IMR-90 (cell line): ENCODE measurements around the gene METTL24. TPM values are rescaled to one million over a fixed set of nuclear protein-coding genes. Genes with fewer than 3 reads are reported as not detected.

Source experiments
- ATAC-seq: fragments of 200-7000 bp; cut with Tn5 transposase; 2 replicates; pipeline ENCODE4 v1.9.1; 2020; ENCODE audit warnings: low read depth, mild to moderate bottlenecking, moderate library complexity
- BruUV-seq: library from RNA; stranded (reverse); fragments of 400-500 nt; replicated peaks from 2 replicates; lab custom pipeline; 2021; lab: Mats Ljungman, UMichigan
- CTCF ChIA-PET: fragments of 300-600 bp; formaldehyde crosslinking; extraction: SDS; loops from one replicate; lab custom pipeline; 2021; ENCODE audit warnings: antibody characterized with exemption; lab: Yijun Ruan, JAX
- POLR2A ChIA-PET: fragments of 300-600 bp; sonication (Branson Sonifier 250); formaldehyde crosslinking; loops from one replicate; lab custom pipeline; 2022; ENCODE audit warnings: antibody characterized with exemption; ENCODE audit not compliant: unreplicated experiment; lab: Charles Lee
- DNase-seq: peaks from one replicate; pipeline ENCODE4 v3.0.0; 2013
- H2AFZ ChIP-seq: replicated peaks from 2 replicates; pipeline ENCODE3; 2013; ENCODE audit warnings: low read length, mild to moderate bottlenecking; ENCODE audit not compliant: poor library complexity
- H2AK5ac ChIP-seq: 2 replicates; pipeline ENCODE4 v1.6.1; 2013; ENCODE audit warnings: low read depth, low read length, inconsistent platforms
- H2AK9ac ChIP-seq: replicated peaks from 2 replicates; pipeline ENCODE3; 2013; ENCODE audit warnings: mild to moderate bottlenecking, low read depth, low read length, moderate library complexity; ENCODE audit not compliant: poor library complexity
- H2BK120ac ChIP-seq: 2 replicates; pipeline ENCODE4 v1.6.1; 2013; ENCODE audit warnings: low read depth, low read length, inconsistent platforms
- H2BK15ac ChIP-seq: 3 replicates; pipeline ENCODE4 v1.6.1; 2013; ENCODE audit warnings: low read depth, low read length, inconsistent platforms
- H2BK20ac ChIP-seq: 2 replicates; pipeline ENCODE4 v1.6.1; 2013; ENCODE audit warnings: low read depth, mild to moderate bottlenecking, inconsistent platforms, low read length, moderate library complexity
- H2BK5ac ChIP-seq: 2 replicates; pipeline ENCODE4 v1.6.1; 2013; ENCODE audit warnings: mild to moderate bottlenecking, low read depth, low read length, inconsistent platforms; ENCODE audit not compliant: poor library complexity, severe bottlenecking
- H3K14ac ChIP-seq: replicated peaks from 2 replicates; pipeline ENCODE4 v1.6.1; 2013; ENCODE audit warnings: low read depth, low read length, inconsistent platforms
- H3K18ac ChIP-seq: 2 replicates; pipeline ENCODE4 v1.6.1; 2013; ENCODE audit warnings: low read depth, low read length, control low read depth
- H3K23ac ChIP-seq: 2 replicates; pipeline ENCODE4 v1.6.1; 2013; ENCODE audit warnings: low read depth, low read length, inconsistent platforms
- H3K27ac ChIP-seq: 2 replicates; pipeline ENCODE4 v1.5.1; 2013; ENCODE audit warnings: mild to moderate bottlenecking, control low read depth, low read length; ENCODE audit not compliant: insufficient read depth
- H3K27me3 ChIP-seq: 2 replicates; pipeline ENCODE4 v1.6.1; 2013; ENCODE audit warnings: low read length; ENCODE audit not compliant: control insufficient read depth, insufficient read depth
- H3K36me3 ChIP-seq: 2 replicates; pipeline ENCODE4 v1.6.1; 2013; ENCODE audit warnings: low read length, mixed read lengths; ENCODE audit not compliant: control insufficient read depth, insufficient read depth
- H3K4ac ChIP-seq: 2 replicates; pipeline ENCODE4 v1.6.1; 2013; ENCODE audit warnings: low read depth, low read length, inconsistent platforms
- H3K4me1 ChIP-seq: 2 replicates; pipeline ENCODE4 v1.6.1; 2013; ENCODE audit warnings: low read length, mixed read lengths; ENCODE audit not compliant: control insufficient read depth, insufficient read depth
- H3K4me2 ChIP-seq: 2 replicates; pipeline ENCODE4 v1.6.1; 2013; ENCODE audit warnings: low read depth, mild to moderate bottlenecking, control low read depth, low read length, moderate library complexity
- H3K4me3 ChIP-seq: 2 replicates; pipeline ENCODE4 v1.5.1; 2013; ENCODE audit warnings: low read depth, mild to moderate bottlenecking, control low read depth, low read length, moderate library complexity; ENCODE audit not compliant: insufficient read depth
- H3K56ac ChIP-seq: 2 replicates; pipeline ENCODE4 v1.6.1; 2013; ENCODE audit warnings: low read length, inconsistent platforms; ENCODE audit not compliant: insufficient read depth; ENCODE audit errors: extremely low read depth
- H3K79me1 ChIP-seq, 2 experiments: 2 replicates each; pipeline ENCODE4 v1.6.1; 2013; ENCODE audit warnings: low read length in 2 of 2, inconsistent platforms in 1 of 2, low read depth in 1 of 2
- H3K9ac ChIP-seq: 2 replicates; pipeline ENCODE4 v1.6.1; 2013; ENCODE audit warnings: low read depth, low read length, control low read depth
- H3K9me1 ChIP-seq: 2 replicates; pipeline ENCODE4 v1.6.1; 2013; ENCODE audit warnings: low read length, inconsistent platforms; ENCODE audit not compliant: insufficient read depth
- H3K9me3 ChIP-seq: 2 replicates; pipeline ENCODE4 v1.6.1; 2013; ENCODE audit warnings: low read length; ENCODE audit not compliant: control insufficient read depth, insufficient read depth
- H4K20me1 ChIP-seq: 2 replicates; pipeline ENCODE4 v1.6.1; 2013; ENCODE audit warnings: low read length, inconsistent platforms; ENCODE audit not compliant: insufficient read depth
- H4K5ac ChIP-seq: 2 replicates; pipeline ENCODE4 v1.6.1; 2013; ENCODE audit warnings: mild to moderate bottlenecking, low read depth, low read length, control low read depth
- H4K8ac ChIP-seq, 2 experiments: 2 replicates each; pipeline ENCODE4 v1.6.1; 2013; ENCODE audit warnings: low read depth in 2 of 2, low read length in 2 of 2, control low read depth in 1 of 2, inconsistent platforms in 1 of 2
- H4K91ac ChIP-seq: 2 replicates; pipeline ENCODE4 v1.6.1; 2013; ENCODE audit warnings: low read depth, low read length, inconsistent platforms; ENCODE audit not compliant: insufficient read depth
- BHLHE40 ChIP-seq: fragments of 150-350 bp; IDR thresholded peaks from 2 replicates; pipeline ENCODE4 v1.6.1; 2016; ENCODE audit warnings: mild to moderate bottlenecking, low read depth, low read length
- CEBPB ChIP-seq: IDR thresholded peaks from 2 replicates; pipeline ENCODE4 v1.6.1; 2012; ENCODE audit warnings: low read depth, low read length, improper control_type of control experiment
- CHD1 ChIP-seq: IDR thresholded peaks from 2 replicates; pipeline ENCODE4 v1.6.1; 2012; ENCODE audit warnings: low read depth, low read length, improper control_type of control experiment
- CTCF ChIP-seq: conservative IDR thresholded peaks from 2 replicates; pipeline ENCODE4 v1.5.1; 2012; ENCODE audit warnings: mild to moderate bottlenecking, low read depth, low read length, improper control_type of control experiment
- ELK1 ChIP-seq: fragments of 150-350 bp; IDR thresholded peaks from 2 replicates; pipeline ENCODE4 v1.6.1; 2016; ENCODE audit warnings: low read depth, mild to moderate bottlenecking, low read length, moderate library complexity, borderline replicate concordance
- FOS ChIP-seq: fragments of 150-350 bp; IDR thresholded peaks from 2 replicates; pipeline ENCODE4 v1.6.1; 2016; ENCODE audit warnings: low read depth, low read length
- MAFK ChIP-seq: IDR thresholded peaks from 2 replicates; pipeline ENCODE4 v1.6.1; 2012; ENCODE audit warnings: low read depth, low read length, improper control_type of control experiment
- MAZ ChIP-seq: IDR thresholded peaks from 2 replicates; pipeline ENCODE4 v1.6.1; 2012; ENCODE audit warnings: low read depth, mild to moderate bottlenecking, low read length, improper control_type of control experiment, moderate library complexity, borderline replicate concordance
- MXI1 ChIP-seq: IDR thresholded peaks from 2 replicates; pipeline ENCODE4 v1.6.1; 2012; ENCODE audit warnings: low read depth, mild to moderate bottlenecking, low read length, moderate library complexity, borderline replicate concordance
- NFE2L2 ChIP-seq: fragments of 150-350 bp; IDR thresholded peaks from 2 replicates; pipeline ENCODE4 v1.6.1; 2016; ENCODE audit warnings: low read depth, mild to moderate bottlenecking, low read length
- POLR2A ChIP-seq: IDR thresholded peaks from 2 replicates; pipeline ENCODE4 v1.6.1; 2012; ENCODE audit warnings: mild to moderate bottlenecking, low read depth, low read length
- RAD21 ChIP-seq: IDR thresholded peaks from 2 replicates; pipeline ENCODE4 v1.6.1; 2012; ENCODE audit warnings: low read length, improper control_type of control experiment
- RCOR1 ChIP-seq: IDR thresholded peaks from 2 replicates; pipeline ENCODE4 v1.6.1; 2012; ENCODE audit warnings: mild to moderate bottlenecking, low read length, improper control_type of control experiment; ENCODE audit not compliant: insufficient replicate concordance
- RFX5 ChIP-seq: IDR thresholded peaks from 2 replicates; pipeline ENCODE4 v1.8.0; 2012; ENCODE audit warnings: low read depth, mild to moderate bottlenecking, low read length, moderate library complexity
- SMC3 ChIP-seq: fragments of 150-350 bp; IDR thresholded peaks from 2 replicates; pipeline ENCODE4 v1.6.1; 2016; ENCODE audit warnings: low read depth, mild to moderate bottlenecking, antibody characterized with exemption, low read length, moderate library complexity
- USF2 ChIP-seq: fragments of 150-350 bp; IDR thresholded peaks from 2 replicates; pipeline ENCODE4 v1.6.1; 2017; ENCODE audit warnings: mild to moderate bottlenecking, antibody characterized with exemption, low read length, low read depth
- WGBS, 2 experiments: methylation state at CpG; one replicate each; pipeline versions ENCODE4 v1.1.5 to v1.1.7; 2013; ENCODE audit warnings: missing lambda C conversion rate in 2 of 2; ENCODE audit not compliant: insufficient read length in 1 of 2; ENCODE audit errors: extremely low coverage in 2 of 2; 5-methylcytosine and 5-hydroxymethylcytosine counted together
- dilution Hi-C: fragments of 300-500 bp; cut with HindIII; formaldehyde crosslinking; loops from one replicate; pipeline ENCODE4 v1.14.3; 2018; ENCODE audit warnings: low sequenced_read_pairs; ENCODE audit not compliant: unreplicated experiment
- in situ Hi-C: fragments of 300-500 bp; cut with MboI; formaldehyde crosslinking; loops from 3 replicates; pipeline ENCODE4 v1.14.3; 2019; ENCODE audit warnings: low sequenced_read_pairs, inconsistent platforms, mixed read lengths
- intact Hi-C: fragments of 100-400 bp; cut with micrococcal nuclease; formaldehyde crosslinking; loops from 2 replicates; pipeline ENCODE4 v1.10.0; 2022
- polyA plus RNA-seq, 3 experiments: library from polyadenylated mRNA; depleted of rRNA; stranded (reverse); fragments of >200 nt; gene quantifications; 2 replicates each; pipeline ENCODE4 v1.2.3, GENCODE V29; 2012; ENCODE audit warnings: low replicate concordance in 1 of 3
- total RNA-seq: library from RNA; depleted of rRNA; stranded (reverse); fragments of >200 nt; gene quantifications from 2 replicates; pipeline ENCODE4 v1.2.3, GENCODE V29; 2012

Gene METTL24
- total and polyA plus RNA-seq, 2 of the 4 experiments (the other 2 are of a cell fraction), result not detected

- Histone ChIP-seq H3K4me1 (no peaks in the 10 kb centered on the region), H3K18ac (no peak overlapping the region), H3K36me3 (no peaks in the 10 kb centered on the region), H4K91ac (no peak overlapping the region), H3K9me3 (no peaks in the 10 kb centered on the region), H3K27me3 (peaks cover 35% of the 10 kb centered on the region), H3K4ac (no peak overlapping the region), H3K4me3 (no peak overlapping the region), H2AFZ (no peak overlapping the region), H4K5ac (no peak overlapping the region), H2BK15ac (no peak overlapping the region), H3K14ac (no peak overlapping the region), H3K23ac (no peak overlapping the region), H2AK5ac (no peak overlapping the region), H3K9ac (no peak overlapping the region), H2AK9ac (no peak overlapping the region), H4K20me1 (no peaks in the 10 kb centered on the region), H3K4me2 (no peak overlapping the region), H3K56ac (no peak overlapping the region), H3K79me1 (no peaks in the 10 kb centered on the region), H2BK20ac (no peak overlapping the region), H3K27ac (no peak overlapping the region), H3K9me1 (no peaks in the 10 kb centered on the region), H2BK5ac (no peak overlapping the region), H2BK120ac (no peak overlapping the region), H4K8ac (no peak overlapping the region)
- TF ChIP-seq RAD21, result no peak
- no peak for TF ChIP-seq MAZ
- no peak for TF ChIP-seq CHD1
- TF ChIP-seq POLR2A, result no peak
- TF ChIP-seq RFX5, result no peak
- TF ChIP-seq RCOR1, result no peak
- no peak for TF ChIP-seq MXI1
- no peak for TF ChIP-seq BHLHE40
- TF ChIP-seq CTCF, result no peak
- no peak for TF ChIP-seq NFE2L2
- TF ChIP-seq ELK1, result no peak
- TF ChIP-seq SMC3, result no peak
- no peak for TF ChIP-seq CEBPB
- TF ChIP-seq FOS, result no peak
- no peak for TF ChIP-seq USF2
- TF ChIP-seq MAFK, result no peak
- DNase-seq (no peak), ATAC-seq (no peak)
- intact Hi-C loops (no loop called here), dilution Hi-C loops (no loop called here), in situ Hi-C loops (no loop called here)
- ChIA-PET POLR2A (interaction anchor here (0.7 kb wide), 1 partner anchor 48 kb away, joined by 3 read pairs; no protein-coding TSS in a partner anchor), CTCF (no interaction called here)
- BruUV-seq, result no TSS peak
- no CpG with 5 or more reads among the region's 4 CpGs for WGBS, 2 experiments
Measured at GRCh38 chr6:110369066-110369465, 10.9 kb upstream of the METTL24 start.
